IMR-90 (cell line): ENCODE results near the gene LRRC8C. TPM values are rescaled to one million over a fixed set of nuclear protein-coding genes. Genes with fewer than 3 reads are reported as not detected.

Source experiments
- ATAC-seq: fragments of 200-7000 bp; cut with Tn5 transposase; 2 replicates; pipeline ENCODE4 v1.9.1; 2020; ENCODE audit warnings: low read depth, mild to moderate bottlenecking, moderate library complexity
- BruUV-seq: library from RNA; stranded (reverse); fragments of 400-500 nt; replicated peaks from 2 replicates; lab custom pipeline; 2021; lab: Mats Ljungman, UMichigan
- CTCF ChIA-PET: fragments of 300-600 bp; formaldehyde crosslinking; extraction: SDS; loops from one replicate; lab custom pipeline; 2021; ENCODE audit warnings: antibody characterized with exemption; lab: Yijun Ruan, JAX
- POLR2A ChIA-PET: fragments of 300-600 bp; sonication (Branson Sonifier 250); formaldehyde crosslinking; loops from one replicate; lab custom pipeline; 2022; ENCODE audit warnings: antibody characterized with exemption; ENCODE audit not compliant: unreplicated experiment; lab: Charles Lee
- DNase-seq: peaks from one replicate; pipeline ENCODE4 v3.0.0; 2013
- H2AFZ ChIP-seq: replicated peaks from 2 replicates; pipeline ENCODE3; 2013; ENCODE audit warnings: low read length, mild to moderate bottlenecking; ENCODE audit not compliant: poor library complexity
- H2AK5ac ChIP-seq: 2 replicates; pipeline ENCODE4 v1.6.1; 2013; ENCODE audit warnings: low read depth, low read length, inconsistent platforms
- H2AK9ac ChIP-seq: replicated peaks from 2 replicates; pipeline ENCODE3; 2013; ENCODE audit warnings: mild to moderate bottlenecking, low read depth, low read length, moderate library complexity; ENCODE audit not compliant: poor library complexity
- H2BK120ac ChIP-seq: 2 replicates; pipeline ENCODE4 v1.6.1; 2013; ENCODE audit warnings: low read depth, low read length, inconsistent platforms
- H2BK15ac ChIP-seq: 3 replicates; pipeline ENCODE4 v1.6.1; 2013; ENCODE audit warnings: low read depth, low read length, inconsistent platforms
- H2BK20ac ChIP-seq: 2 replicates; pipeline ENCODE4 v1.6.1; 2013; ENCODE audit warnings: low read depth, mild to moderate bottlenecking, inconsistent platforms, low read length, moderate library complexity
- H2BK5ac ChIP-seq: 2 replicates; pipeline ENCODE4 v1.6.1; 2013; ENCODE audit warnings: mild to moderate bottlenecking, low read depth, low read length, inconsistent platforms; ENCODE audit not compliant: poor library complexity, severe bottlenecking
- H3K14ac ChIP-seq: replicated peaks from 2 replicates; pipeline ENCODE4 v1.6.1; 2013; ENCODE audit warnings: low read depth, low read length, inconsistent platforms
- H3K18ac ChIP-seq: 2 replicates; pipeline ENCODE4 v1.6.1; 2013; ENCODE audit warnings: low read depth, low read length, control low read depth
- H3K23ac ChIP-seq: 2 replicates; pipeline ENCODE4 v1.6.1; 2013; ENCODE audit warnings: low read depth, low read length, inconsistent platforms
- H3K27ac ChIP-seq: 2 replicates; pipeline ENCODE4 v1.5.1; 2013; ENCODE audit warnings: mild to moderate bottlenecking, control low read depth, low read length; ENCODE audit not compliant: insufficient read depth
- H3K27me3 ChIP-seq: 2 replicates; pipeline ENCODE4 v1.6.1; 2013; ENCODE audit warnings: low read length; ENCODE audit not compliant: control insufficient read depth, insufficient read depth
- H3K36me3 ChIP-seq: 2 replicates; pipeline ENCODE4 v1.6.1; 2013; ENCODE audit warnings: low read length, mixed read lengths; ENCODE audit not compliant: control insufficient read depth, insufficient read depth
- H3K4ac ChIP-seq: 2 replicates; pipeline ENCODE4 v1.6.1; 2013; ENCODE audit warnings: low read depth, low read length, inconsistent platforms
- H3K4me1 ChIP-seq: 2 replicates; pipeline ENCODE4 v1.6.1; 2013; ENCODE audit warnings: low read length, mixed read lengths; ENCODE audit not compliant: control insufficient read depth, insufficient read depth
- H3K4me2 ChIP-seq: 2 replicates; pipeline ENCODE4 v1.6.1; 2013; ENCODE audit warnings: low read depth, mild to moderate bottlenecking, control low read depth, low read length, moderate library complexity
- H3K4me3 ChIP-seq: 2 replicates; pipeline ENCODE4 v1.5.1; 2013; ENCODE audit warnings: low read depth, mild to moderate bottlenecking, control low read depth, low read length, moderate library complexity; ENCODE audit not compliant: insufficient read depth
- H3K56ac ChIP-seq: 2 replicates; pipeline ENCODE4 v1.6.1; 2013; ENCODE audit warnings: low read length, inconsistent platforms; ENCODE audit not compliant: insufficient read depth; ENCODE audit errors: extremely low read depth
- H3K79me1 ChIP-seq, 2 experiments: 2 replicates each; pipeline ENCODE4 v1.6.1; 2013; ENCODE audit warnings: low read length in 2 of 2, inconsistent platforms in 1 of 2, low read depth in 1 of 2
- H3K9ac ChIP-seq: 2 replicates; pipeline ENCODE4 v1.6.1; 2013; ENCODE audit warnings: low read depth, low read length, control low read depth
- H3K9me1 ChIP-seq: 2 replicates; pipeline ENCODE4 v1.6.1; 2013; ENCODE audit warnings: low read length, inconsistent platforms; ENCODE audit not compliant: insufficient read depth
- H3K9me3 ChIP-seq: 2 replicates; pipeline ENCODE4 v1.6.1; 2013; ENCODE audit warnings: low read length; ENCODE audit not compliant: control insufficient read depth, insufficient read depth
- H4K20me1 ChIP-seq: 2 replicates; pipeline ENCODE4 v1.6.1; 2013; ENCODE audit warnings: low read length, inconsistent platforms; ENCODE audit not compliant: insufficient read depth
- H4K5ac ChIP-seq: 2 replicates; pipeline ENCODE4 v1.6.1; 2013; ENCODE audit warnings: mild to moderate bottlenecking, low read depth, low read length, control low read depth
- H4K8ac ChIP-seq, 2 experiments: 2 replicates each; pipeline ENCODE4 v1.6.1; 2013; ENCODE audit warnings: low read depth in 2 of 2, low read length in 2 of 2, control low read depth in 1 of 2, inconsistent platforms in 1 of 2
- H4K91ac ChIP-seq: 2 replicates; pipeline ENCODE4 v1.6.1; 2013; ENCODE audit warnings: low read depth, low read length, inconsistent platforms; ENCODE audit not compliant: insufficient read depth
- BHLHE40 ChIP-seq: fragments of 150-350 bp; IDR thresholded peaks from 2 replicates; pipeline ENCODE4 v1.6.1; 2016; ENCODE audit warnings: mild to moderate bottlenecking, low read depth, low read length
- MAZ ChIP-seq: IDR thresholded peaks from 2 replicates; pipeline ENCODE4 v1.6.1; 2012; ENCODE audit warnings: low read depth, mild to moderate bottlenecking, low read length, improper control_type of control experiment, moderate library complexity, borderline replicate concordance
- NFE2L2 ChIP-seq: fragments of 150-350 bp; IDR thresholded peaks from 2 replicates; pipeline ENCODE4 v1.6.1; 2016; ENCODE audit warnings: low read depth, mild to moderate bottlenecking, low read length
- RCOR1 ChIP-seq: IDR thresholded peaks from 2 replicates; pipeline ENCODE4 v1.6.1; 2012; ENCODE audit warnings: mild to moderate bottlenecking, low read length, improper control_type of control experiment; ENCODE audit not compliant: insufficient replicate concordance
- WGBS, 2 experiments: methylation state at CpG; one replicate each; pipeline versions ENCODE4 v1.1.5 to v1.1.7; 2013; ENCODE audit warnings: missing lambda C conversion rate in 2 of 2; ENCODE audit not compliant: insufficient read length in 1 of 2; ENCODE audit errors: extremely low coverage in 2 of 2; 5-methylcytosine and 5-hydroxymethylcytosine counted together
- dilution Hi-C: fragments of 300-500 bp; cut with HindIII; formaldehyde crosslinking; loops from one replicate; pipeline ENCODE4 v1.14.3; 2018; ENCODE audit warnings: low sequenced_read_pairs; ENCODE audit not compliant: unreplicated experiment
- in situ Hi-C: fragments of 300-500 bp; cut with MboI; formaldehyde crosslinking; loops from 3 replicates; pipeline ENCODE4 v1.14.3; 2019; ENCODE audit warnings: low sequenced_read_pairs, inconsistent platforms, mixed read lengths
- intact Hi-C: fragments of 100-400 bp; cut with micrococcal nuclease; formaldehyde crosslinking; loops from 2 replicates; pipeline ENCODE4 v1.10.0; 2022
- polyA plus RNA-seq, 3 experiments: library from polyadenylated mRNA; depleted of rRNA; stranded (reverse); fragments of >200 nt; gene quantifications; 2 replicates each; pipeline ENCODE4 v1.2.3, GENCODE V29; 2012; ENCODE audit warnings: low replicate concordance in 1 of 3
- total RNA-seq: library from RNA; depleted of rRNA; stranded (reverse); fragments of >200 nt; gene quantifications from 2 replicates; pipeline ENCODE4 v1.2.3, GENCODE V29; 2012

Gene LRRC8C
- total and polyA plus RNA-seq, 2 of the 4 experiments (the other 2 are of a cell fraction), result 6.5 to 12.9 TPM

DNA sequence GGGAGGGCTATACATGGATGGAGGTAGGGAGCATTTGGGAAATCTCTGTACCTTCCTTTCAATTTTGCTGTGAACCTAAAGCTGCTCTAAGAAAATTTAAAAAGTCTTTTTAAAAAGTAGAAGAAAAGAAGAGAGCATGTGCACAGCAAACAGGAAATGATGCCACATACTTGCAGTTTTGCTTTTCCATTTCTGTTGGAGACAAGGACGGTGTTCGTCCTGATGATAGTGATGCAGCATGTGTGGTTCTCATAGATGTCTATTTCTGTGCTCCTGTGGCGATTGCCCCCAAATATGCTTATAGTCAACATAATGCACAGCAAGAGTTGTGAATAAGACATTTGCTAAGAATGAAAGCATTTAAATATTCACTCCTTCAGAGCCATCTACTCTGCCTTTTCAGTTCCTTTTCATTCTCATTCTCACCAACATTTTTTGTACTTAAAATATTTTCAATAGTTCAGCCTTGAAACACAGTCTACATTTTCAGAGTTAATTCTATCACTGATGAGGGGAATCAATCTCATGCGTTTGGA lies 66.6 kb downstream of the LRRC8C start:
- no peak overlapping the region for H3K23ac ChIP-seq
- no peak overlapping the region for H3K4me3 ChIP-seq
- peaks cover 25 to 45% of the 10 kb centered on the region in 2 experiments for H3K79me1 ChIP-seq
- intact Hi-C loops (no loop called here), in situ Hi-C loops (no loop called here), dilution Hi-C loops (no loop called here)
- no TSS peak for BruUV-seq
- POLR2A ChIA-PET, result no interaction called here
- no peak overlapping the region for H3K4me2 ChIP-seq
- no peak overlapping the region for H4K91ac ChIP-seq
- no peak for TF ChIP-seq BHLHE40
- TF ChIP-seq NFE2L2, result no peak
- TF ChIP-seq MAZ, result no peak
- TF ChIP-seq RCOR1, result no peak
- H4K5ac ChIP-seq, result no peak overlapping the region
- no peak overlapping the region for H2AFZ ChIP-seq
- no peaks in the 10 kb centered on the region for H4K20me1 ChIP-seq
- no peak overlapping the region for H3K56ac ChIP-seq
- no peak overlapping the region for H3K18ac ChIP-seq
- H2BK15ac ChIP-seq, result no peak overlapping the region
- no peaks in the 10 kb centered on the region for H3K36me3 ChIP-seq
- CTCF ChIA-PET, result no interaction called here
- H2AK5ac ChIP-seq, result no peak overlapping the region
- no peaks in the 10 kb centered on the region for H3K9me1 ChIP-seq
- no peaks in the 10 kb centered on the region for H3K4me1 ChIP-seq
- no peak overlapping the region for H4K8ac ChIP-seq
- no peak overlapping the region for H2BK5ac ChIP-seq
- no peak overlapping the region for H2BK120ac ChIP-seq
- H2AK9ac ChIP-seq, result no peak overlapping the region
- DNase-seq (no peak), ATAC-seq (no peak)
- WGBS, 2 experiments, result no CpG with 5 or more reads among the region's 4 CpGs
- H2BK20ac ChIP-seq, result no peak overlapping the region
- H3K9me3 ChIP-seq, result no peaks in the 10 kb centered on the region
- H3K27ac ChIP-seq, result no peak overlapping the region
- no peak overlapping the region for H3K4ac ChIP-seq
- no peak overlapping the region for H3K9ac ChIP-seq
- no peaks in the 10 kb centered on the region for H3K27me3 ChIP-seq
- peak overlapping the region; percentile 69; the same call in 1 of the 2 replicates for H3K14ac ChIP-seq
